ENCODE results near the gene MT1M. TPM values are rescaled to one million over a fixed set of nuclear protein-coding genes. Genes with fewer than 3 reads are reported as not detected.

The MT1M gene
- total and polyA plus RNA-seq, 2 experiments from 2014 or later = 1.1 to 4.7 TPM

GRCh38 chr16:56611281-56611833 lies 21.1 kb upstream of the MT1M start:
- Mint-ChIP-seq H3K9me3 (no peaks in the 10 kb centered on the region), H3K4me3 (no peak overlapping the region), H3K27me3 (ENCODE audit: insufficient read depth, low read depth, poor library complexity) (peaks cover 64% of the 10 kb centered on the region), H3K36me3 (ENCODE audit: low read depth) (peaks cover 9% of the 10 kb centered on the region; the same call in 2 of the 3 replicates), H3K4me1 (peaks cover 34% of the 10 kb centered on the region), H3K27ac (no peak overlapping the region)
- no peaks in the 10 kb centered on the region for H3K9me2 ChIP-seq (ENCODE audit: insufficient read depth)
- H2AFZ ChIP-seq = no peak overlapping the region
- H3F3A ChIP-seq (replicated peaks; ENCODE audit: low read depth) = peaks cover 14% of the 10 kb centered on the region; the same call in 1 of the 2 replicates
- no peaks in the 10 kb centered on the region for H3K79me2 ChIP-seq (replicated peaks; ENCODE audit: insufficient read depth)
- no peak overlapping the region for H3K27ac ChIP-seq (ENCODE audit: low read depth)
- no peaks in the 10 kb centered on the region for H3K36me3 ChIP-seq (ENCODE audit: insufficient read depth)
- no peak for DNase-seq (ENCODE audit: low spot score)
- no peak overlapping the region for H3K4me2 ChIP-seq
- no peaks in the 10 kb centered on the region for H4K20me1 ChIP-seq (replicated peaks; ENCODE audit: insufficient read depth)
- no peak overlapping the region for H3K4me3 ChIP-seq
- TF ChIP-seq CREB1 (CRISPR knock-in tag; IDR thresholded peaks at IDR 0.05; ENCODE audit: low read depth) (no peak), CTCF (conservative IDR thresholded peaks at IDR 0.05; ENCODE audit: low read depth in 2 of 2) (no peak), NANOG (IDR thresholded peaks at IDR 0.05; ENCODE audit: borderline replicate concordance) (no peak), ZNF462 (CRISPR knock-in tag; IDR thresholded peaks at IDR 0.05) (no peak), ZNF114 (CRISPR knock-in tag; IDR thresholded peaks at IDR 0.05) (no peak), EZH2phosphoT487 (IDR thresholded peaks at IDR 0.05; ENCODE audit: unreplicated experiment) (no peak), JUNB (IDR thresholded peaks at IDR 0.05; ENCODE audit: unreplicated experiment) (no peak), STAT1 (IDR thresholded peaks at IDR 0.05; ENCODE audit: unreplicated experiment) (no peak), REST (IDR thresholded peaks at IDR 0.05; ENCODE audit: unreplicated experiment) (no peak), EZH2 (IDR thresholded peaks at IDR 0.05; ENCODE audit: low read depth, unreplicated experiment) (no peak), ZNF331 (CRISPR knock-in tag; IDR thresholded peaks at IDR 0.05; ENCODE audit: low read depth) (no peak), ETS1 (IDR thresholded peaks at IDR 0.05) (no peak), POLR2AphosphoS5 (IDR thresholded peaks at IDR 0.05; ENCODE audit: low read depth) (no peak)
- H3K27me3 ChIP-seq (ENCODE audit: insufficient read depth) = peaks cover 98% of the 10 kb centered on the region
- ATAC-seq = no peak
- peaks cover 30% of the 10 kb centered on the region for H3K4me1 ChIP-seq (ENCODE audit: insufficient read depth)

Data from GM23338 (cell line).